GM12873 (cell line): ENCODE data around the gene NKAIN1.

Experiments
- TF ChIP-seq, protein P1 (sequence below): IDR thresholded peaks from 2 replicates; pipeline ENCODE4 v1.5.1; 2012; ENCODE audit warnings: low read depth, mild to moderate bottlenecking, moderate library complexity, low read length, control low read depth; ENCODE audit not compliant: insufficient read depth; ENCODE audit errors: missing control alignments

The NKAIN1 gene

DNA sequence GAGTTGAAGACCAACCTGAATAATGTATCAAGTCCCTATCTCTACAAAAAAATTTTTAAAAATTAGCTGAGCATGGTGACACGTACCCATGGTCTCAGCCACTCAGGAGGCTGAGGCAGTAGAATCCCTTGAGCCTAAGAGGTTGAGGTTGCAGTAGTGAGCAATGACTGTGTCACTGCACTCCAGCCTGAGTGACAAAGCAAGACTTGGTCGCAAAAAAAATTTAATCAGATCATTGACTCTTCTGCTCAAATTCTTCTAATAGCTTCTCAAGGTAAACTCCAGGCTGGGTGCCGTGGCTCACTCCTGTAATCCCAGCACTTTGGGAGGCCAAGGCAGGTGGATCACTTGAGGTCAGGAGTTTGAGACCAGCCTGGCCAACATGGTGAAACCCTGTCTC is 88.3 kb downstream of the NKAIN1 start:
- TF ChIP-seq, protein P1, sequence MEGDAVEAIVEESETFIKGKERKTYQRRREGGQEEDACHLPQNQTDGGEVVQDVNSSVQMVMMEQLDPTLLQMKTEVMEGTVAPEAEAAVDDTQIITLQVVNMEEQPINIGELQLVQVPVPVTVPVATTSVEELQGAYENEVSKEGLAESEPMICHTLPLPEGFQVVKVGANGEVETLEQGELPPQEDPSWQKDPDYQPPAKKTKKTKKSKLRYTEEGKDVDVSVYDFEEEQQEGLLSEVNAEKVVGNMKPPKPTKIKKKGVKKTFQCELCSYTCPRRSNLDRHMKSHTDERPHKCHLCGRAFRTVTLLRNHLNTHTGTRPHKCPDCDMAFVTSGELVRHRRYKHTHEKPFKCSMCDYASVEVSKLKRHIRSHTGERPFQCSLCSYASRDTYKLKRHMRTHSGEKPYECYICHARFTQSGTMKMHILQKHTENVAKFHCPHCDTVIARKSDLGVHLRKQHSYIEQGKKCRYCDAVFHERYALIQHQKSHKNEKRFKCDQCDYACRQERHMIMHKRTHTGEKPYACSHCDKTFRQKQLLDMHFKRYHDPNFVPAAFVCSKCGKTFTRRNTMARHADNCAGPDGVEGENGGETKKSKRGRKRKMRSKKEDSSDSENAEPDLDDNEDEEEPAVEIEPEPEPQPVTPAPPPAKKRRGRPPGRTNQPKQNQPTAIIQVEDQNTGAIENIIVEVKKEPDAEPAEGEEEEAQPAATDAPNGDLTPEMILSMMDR: no peak

DNA sequence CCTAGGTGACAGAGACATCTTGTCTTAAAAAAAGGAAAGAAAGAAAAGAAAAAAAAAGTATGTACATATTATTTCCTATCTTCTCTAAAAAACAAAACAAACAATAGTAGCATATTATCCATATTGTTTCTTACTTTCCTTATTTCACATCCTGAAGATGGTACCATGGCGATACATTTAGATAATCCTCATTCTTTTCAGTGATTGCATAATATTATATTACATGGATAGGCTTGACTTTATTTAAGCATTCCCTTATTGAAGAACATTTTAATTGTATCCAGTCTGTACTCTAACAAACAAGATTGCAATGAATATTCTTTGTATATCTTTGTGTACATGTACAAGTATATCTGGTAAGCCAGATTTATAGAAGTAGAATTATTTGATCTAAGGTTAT is 91.3 kb downstream of the NKAIN1 start:
- TF ChIP-seq, protein P1: no peak

DNA sequence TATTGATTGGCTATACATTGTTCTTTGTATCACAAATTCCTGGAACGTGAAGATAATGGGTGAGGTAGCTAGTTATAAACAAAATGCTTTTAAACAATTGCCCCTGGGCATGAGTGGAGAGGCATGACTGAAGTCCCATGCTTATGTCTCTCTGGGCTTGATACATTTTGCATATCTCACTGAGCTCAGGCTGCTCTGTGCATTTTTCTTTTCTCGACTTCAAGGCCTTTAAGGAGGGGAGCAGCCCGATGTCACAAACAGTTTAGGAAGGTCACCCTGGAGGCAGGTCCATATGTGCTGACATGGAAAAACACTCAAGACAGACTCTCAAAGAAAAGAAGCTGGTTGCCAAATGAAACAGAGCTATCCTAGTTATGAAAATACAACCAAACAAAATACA is 94.0 kb downstream of the NKAIN1 start:
- TF ChIP-seq, protein P1: no peak

DNA sequence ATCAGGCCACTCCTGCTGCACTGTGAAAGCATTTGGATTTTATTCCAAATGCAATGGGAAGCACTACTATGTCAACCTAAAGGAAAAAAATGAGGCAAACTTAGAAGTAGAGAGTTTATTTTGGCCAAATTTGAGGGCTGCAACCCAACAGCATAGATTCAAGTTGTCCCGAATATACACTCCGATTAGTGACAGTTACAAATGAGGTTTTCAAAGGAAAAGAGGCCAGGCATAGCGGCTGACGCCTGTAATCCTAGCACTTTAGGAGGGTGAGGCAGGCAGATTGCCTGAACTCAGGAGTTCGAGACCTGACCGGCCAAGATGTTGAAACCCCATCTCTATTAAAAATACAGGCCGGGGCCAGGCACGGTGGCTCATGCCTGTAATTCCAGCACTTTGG is 95.2 kb downstream of the NKAIN1 start:
- TF ChIP-seq, protein P1: no peak

DNA sequence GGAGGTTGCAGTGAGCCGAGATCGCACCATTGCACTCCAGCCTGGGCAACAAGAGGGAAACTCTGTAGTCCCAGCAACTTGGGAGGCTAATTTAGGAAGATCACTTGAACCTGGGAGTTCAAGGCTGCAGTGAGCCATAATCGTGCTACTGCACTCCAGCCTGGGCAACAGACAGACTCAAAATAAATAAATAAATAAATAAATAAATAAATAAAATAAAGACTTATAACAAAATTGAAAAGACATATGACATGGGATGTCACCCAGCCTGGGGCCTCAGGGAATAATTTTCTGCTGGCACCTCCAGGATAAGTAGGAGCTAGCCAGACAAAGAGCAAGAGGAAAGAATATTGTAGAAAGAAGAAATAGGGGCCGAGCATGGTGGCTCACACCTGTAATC is 96.2 kb downstream of the NKAIN1 start:
- TF ChIP-seq, protein P1: no peak

DNA sequence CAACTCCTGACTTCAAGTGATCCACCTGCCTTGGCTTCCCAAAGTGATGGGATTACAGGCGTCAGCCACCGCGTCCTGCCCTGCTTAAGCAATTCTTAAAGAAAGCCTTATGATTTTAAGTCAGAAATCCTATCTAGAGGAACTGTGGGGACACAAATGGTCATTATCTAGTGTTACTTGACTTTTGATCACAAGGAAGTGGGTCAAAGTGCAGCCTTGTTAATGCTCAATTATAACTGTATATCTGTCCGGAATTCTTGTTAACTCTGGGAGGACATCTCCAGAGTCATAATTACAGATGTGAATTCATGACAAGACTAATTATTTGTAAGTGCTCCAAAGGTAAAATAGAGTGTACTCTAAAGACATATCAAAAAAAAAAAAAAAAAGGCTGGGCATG is 97.3 kb downstream of the NKAIN1 start:
- TF ChIP-seq, protein P1: no peak

DNA sequence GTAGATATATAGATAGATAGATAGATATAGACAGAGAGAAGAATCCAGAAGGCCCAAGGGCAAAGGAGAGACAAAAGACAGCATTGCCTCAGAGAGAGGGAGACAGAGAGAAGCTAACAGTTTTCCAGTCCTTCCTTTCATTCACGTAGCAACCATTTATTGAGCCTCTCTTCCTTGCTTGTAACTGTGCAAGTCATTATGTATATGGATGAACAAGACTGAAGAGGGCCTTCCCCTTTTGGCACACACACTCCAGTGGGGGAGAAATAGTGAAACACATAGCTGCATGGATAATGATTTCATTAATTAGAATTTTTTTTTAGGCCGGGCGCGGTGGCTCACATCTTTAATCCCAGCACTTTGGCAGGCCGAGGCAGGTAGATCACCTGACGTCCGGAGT is 99.4 kb downstream of the NKAIN1 start:
- TF ChIP-seq, protein P1: no peak
